ENCODE data around the gene CX3CL1. TPM values are rescaled to one million over a fixed set of nuclear protein-coding genes. Genes with fewer than 3 reads are reported as not detected.

Gene CX3CL1
- total and polyA plus RNA-seq, 2 of the 13 experiments (the other 11 are each of a cell fraction or from before 2014, with no cell fraction given) = 57.3 to 60.8 TPM

GRCh38 chr16:57406881-57407280 is 34.6 kb downstream of the CX3CL1 start:
- DNase-seq (ENCODE audit: low spot score) = no peak
- no peak for FAIRE-seq
- intact Hi-C loops (cut with micrococcal nuclease; ENCODE audit: unreplicated experiment) = no loop called here
- in situ Hi-C loops (cut with HindIII; ENCODE audit: extremely low pct_ligation_motif_present, low pct_unique_long_range_greater_than_20kb) = no loop called here
- BruUV-seq (replicated peaks) = no TSS peak
- ChIA-PET POLR2A (no interaction called here), CTCF (ENCODE audit: low intra/inter-chr PET ratio, low total read pairs) (no interaction called here)
- Histone ChIP-seq H3K4me1 (ENCODE audit: insufficient read depth, low read length) (peaks cover 25% of the 10 kb centered on the region; the same call in 1 of the 2 replicates), H3K9me3 (ENCODE audit: low read length) (no peaks in the 10 kb centered on the region), H2AFZ (ENCODE audit: low read length) (no peak overlapping the region), H3K27ac (ENCODE audit: extremely low read length, insufficient read depth, low read length) (no peak overlapping the region), H3K4me3 (replicated peaks in 1 of 3; ENCODE audit: insufficient read depth in 1 of 3, low read depth in 2 of 3, low read length in 3 of 3) (no peak overlapping the region), H4K20me1 (ENCODE audit: insufficient read depth, low read length) (no peaks in the 10 kb centered on the region), H3K9ac (ENCODE audit: insufficient read depth, low read depth, low read length) (no peak overlapping the region), H3K4me2 (ENCODE audit: low read depth, low read length) (no peak overlapping the region), H3K79me2 (ENCODE audit: insufficient read depth, low read length) (no peaks in the 10 kb centered on the region), H3K36me3 (replicated peaks in 1 of 2; ENCODE audit: control insufficient read depth in 1 of 2, insufficient read depth in 2 of 2, low read length in 2 of 2) (no peaks in the 10 kb centered on the region), H3K27me3 (ENCODE audit: control insufficient read depth in 1 of 2, insufficient read depth in 2 of 2, low read length in 2 of 2) (peaks cover 5 to 28% of the 10 kb centered on the region in 2 experiments; a peak in 4 of 5 replicates)
- TF ChIP-seq FOXC1 (CRISPR knock-in tag; IDR thresholded peaks at IDR 0.05; ENCODE audit: borderline replicate concordance) (no peak), ZNF562 (CRISPR knock-in tag; IDR thresholded peaks at IDR 0.05; ENCODE audit: borderline replicate concordance) (no peak), SIN3A (IDR thresholded peaks at IDR 0.05; ENCODE audit: borderline replicate concordance, low read depth, low read length) (no peak), NCOA1 (CRISPR knock-in tag; IDR thresholded peaks at IDR 0.05) (no peak), ZNF569 (CRISPR knock-in tag; IDR thresholded peaks at IDR 0.05; ENCODE audit: borderline replicate concordance) (no peak), ATF4 (CRISPR knock-in tag; IDR thresholded peaks at IDR 0.05) (no peak)
- 1% methylated on average over 2 of the region's 2 CpGs for WGBS (ENCODE audit: low lambda C conversion rate)
- ATAC-seq = no peak

All from HepG2 (cell line).